Measurements from ENCODE around the gene SLC25A53. TPM values are rescaled to one million over a fixed set of nuclear protein-coding genes. Genes with fewer than 3 reads are reported as not detected.

SLC25A53 gene
- total RNA-seq, 1 experiment from 2014 or later = 9.8 TPM

GRCh38 chrX:104141087-104141760 is 15.6 kb downstream of the SLC25A53 start:
- Histone ChIP-seq H3K36me3 (ENCODE audit: control insufficient read depth, insufficient read depth, low read length) (no peaks in the 10 kb centered on the region), H3K9me3 (ENCODE audit: control insufficient read depth, insufficient read depth, low read depth, low read length) (no peaks in the 10 kb centered on the region), H3K4me3 (ENCODE audit: low read depth in 2 of 2, low read length in 2 of 2) (no peak overlapping the region), H3K4me1 (ENCODE audit: control insufficient read depth, insufficient read depth, low read length) (peaks cover 1% of the 10 kb centered on the region), H3K27ac (ENCODE audit: low read length) (no peak overlapping the region), H3K27me3 (ENCODE audit: control insufficient read depth, insufficient read depth, low read length) (no peaks in the 10 kb centered on the region)
- no peak for ATAC-seq
- intact Hi-C loops (cut with micrococcal nuclease; ENCODE audit: unreplicated experiment) = no loop called here
- CTCF ChIA-PET = no interaction called here
- POLR2A ChIA-PET = interaction anchor here (1.3 kb wide), 1 partner anchor 9 kb away, joined by 3 read pairs; no protein-coding TSS in a partner anchor
- no peak for TF ChIP-seq POLR2AphosphoS5 (IDR thresholded peaks at IDR 0.05; ENCODE audit: low read depth, low read length)
- no peak for TF ChIP-seq CTCF (IDR thresholded peaks at IDR 0.05)
- no peak for TF ChIP-seq TCF7L2 (IDR thresholded peaks at IDR 0.05; ENCODE audit: low read depth, low read length)
- no peak for TF ChIP-seq SIN3A (IDR thresholded peaks at IDR 0.05; ENCODE audit: borderline replicate concordance, insufficient read depth, low read depth, low read length)
- TF ChIP-seq REST (IDR thresholded peaks at IDR 0.05; ENCODE audit: insufficient read depth in 1 of 2, low read depth in 2 of 2, low read length in 1 of 2) = no peak
- no TSS peak for BruUV-seq (replicated peaks)
- in situ Hi-C loops (cut with HindIII; ENCODE audit: low pct_unique_long_range_greater_than_20kb, low sequenced_read_pairs) = no loop called here
- DNase-seq (ENCODE audit: low read depth, low spot score) = no peak

- H3K27ac ChIP-seq (ENCODE audit: low read length) = no peak overlapping the region
- CTCF ChIA-PET = no interaction called here
- no peak for DNase-seq (ENCODE audit: low read depth, low spot score)
- H3K4me3 ChIP-seq (ENCODE audit: low read depth in 2 of 2, low read length in 2 of 2) = no peak overlapping the region
- no peak for ATAC-seq
- in situ Hi-C loops (cut with HindIII; ENCODE audit: low pct_unique_long_range_greater_than_20kb, low sequenced_read_pairs) (no loop called here), intact Hi-C loops (cut with micrococcal nuclease; ENCODE audit: unreplicated experiment) (loop anchor here (10.0 kb wide), 1 partner anchor 293 kb away; no protein-coding TSS in a partner anchor)
- H3K4me1 ChIP-seq (ENCODE audit: control insufficient read depth, insufficient read depth, low read length) = peaks cover 4% of the 10 kb centered on the region
- no TSS peak for BruUV-seq (replicated peaks)
- POLR2A ChIA-PET = no interaction called here
- no peaks in the 10 kb centered on the region for H3K9me3 ChIP-seq (ENCODE audit: control insufficient read depth, insufficient read depth, low read depth, low read length)
- TF ChIP-seq SIN3A (IDR thresholded peaks at IDR 0.05; ENCODE audit: borderline replicate concordance, insufficient read depth, low read depth, low read length) (no peak), REST (IDR thresholded peaks at IDR 0.05; ENCODE audit: insufficient read depth in 1 of 2, low read depth in 2 of 2, low read length in 1 of 2) (no peak), POLR2AphosphoS5 (IDR thresholded peaks at IDR 0.05; ENCODE audit: low read depth, low read length) (no peak), CTCF (IDR thresholded peaks at IDR 0.05) (no peak), TCF7L2 (IDR thresholded peaks at IDR 0.05; ENCODE audit: low read depth, low read length) (no peak)
- no peaks in the 10 kb centered on the region for H3K36me3 ChIP-seq (ENCODE audit: control insufficient read depth, insufficient read depth, low read length)
- no peaks in the 10 kb centered on the region for H3K27me3 ChIP-seq (ENCODE audit: control insufficient read depth, insufficient read depth, low read length)
These were observed 19.3 kb downstream of the SLC25A53 start for GRCh38 chrX:104137496-104137895.

All from Panc1 (cell line).